ENCODE measurements around the gene KLK12.

Gene KLK12

DNA sequence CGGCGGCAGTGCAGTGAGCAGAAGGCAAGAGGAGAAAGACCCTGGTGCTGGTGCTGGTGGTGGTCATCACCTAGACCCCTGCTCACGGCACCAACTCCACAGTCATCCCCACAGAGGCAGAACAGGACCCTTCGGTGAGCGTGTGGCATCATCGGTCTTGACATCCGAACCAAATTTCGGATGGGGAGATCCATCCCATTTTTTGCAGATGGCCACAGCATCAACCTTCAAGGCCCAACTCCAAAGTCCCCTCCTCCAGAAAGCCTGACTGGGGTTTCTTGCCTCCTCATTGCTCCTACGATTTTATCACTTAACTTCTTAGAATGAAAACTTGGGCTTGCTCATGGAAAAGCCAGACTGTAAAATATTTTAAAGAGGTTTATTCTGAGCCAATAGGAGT, 8.7 kb upstream of the KLK12 start:
- no peak for FAIRE-seq
- no peak for TF ChIP-seq POLR2A (IDR thresholded peaks at IDR 0.05; ENCODE audit: low read depth, low read length)
- no peak for DNase-seq (ENCODE audit: insufficient read length)

DNA sequence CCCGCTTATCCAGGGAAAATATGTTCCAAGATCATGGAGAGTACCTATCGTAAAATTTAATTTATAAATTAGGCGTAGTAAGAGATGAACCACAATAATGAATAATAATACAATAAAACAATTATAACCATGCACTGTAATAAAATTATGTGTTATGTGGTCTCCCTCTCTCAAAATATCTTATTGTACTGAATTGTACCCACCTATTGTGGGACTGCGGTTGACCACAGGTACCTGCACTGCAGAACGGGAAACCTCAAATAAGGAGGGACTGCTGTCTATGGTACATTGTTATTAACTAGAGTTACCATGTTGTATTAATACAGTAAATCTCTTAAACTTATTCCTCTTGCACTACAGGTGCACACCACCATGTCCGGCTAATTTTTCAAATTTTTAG, 5.3 kb upstream of the KLK12 start:
- TF ChIP-seq TAF1 (IDR thresholded peaks at IDR 0.05; ENCODE audit: borderline replicate concordance, low read depth, low read length) (no peak), POLR2AphosphoS5 (IDR thresholded peaks at IDR 0.05; ENCODE audit: low read depth, low read length) (no peak), POLR2A (IDR thresholded peaks at IDR 0.05; ENCODE audit: low read depth, low read length) (no peak)
- no peak for FAIRE-seq
- DNase-seq (ENCODE audit: insufficient read length), result no peak

- no peak for FAIRE-seq
- DNase-seq (ENCODE audit: insufficient read length), result no peak
- TF ChIP-seq POLR2AphosphoS5 (IDR thresholded peaks at IDR 0.05; ENCODE audit: low read depth, low read length) (no peak), POLR2A (IDR thresholded peaks at IDR 0.05; ENCODE audit: low read depth, low read length) (no peak), TAF1 (IDR thresholded peaks at IDR 0.05; ENCODE audit: borderline replicate concordance, low read depth, low read length) (no peak)
Measured at GRCh38 chr19:51036519-51036918, 1.7 kb upstream of the KLK12 start.

DNA sequence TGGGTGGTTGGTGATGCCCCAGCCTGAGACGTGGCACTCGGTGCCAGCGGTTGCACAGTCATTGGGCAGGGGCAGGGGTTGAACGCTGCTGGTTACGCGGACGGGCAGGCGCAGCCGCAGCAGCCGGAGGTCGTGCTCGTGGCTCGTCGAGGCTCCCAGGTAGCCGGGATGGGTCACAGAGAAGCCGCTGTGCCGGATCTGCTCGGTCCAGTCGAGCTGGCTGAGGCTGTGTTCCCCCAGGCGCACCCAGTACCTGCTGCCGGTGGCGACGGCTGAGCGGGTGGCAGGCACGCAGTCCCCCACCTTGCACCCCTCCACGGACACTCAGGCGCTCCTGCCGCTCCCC, 2.9 kb downstream of the KLK12 start:
- FAIRE-seq, result no peak
- no peak for TF ChIP-seq POLR2A (IDR thresholded peaks at IDR 0.05; ENCODE audit: low read depth, low read length)
- TF ChIP-seq TAF1 (IDR thresholded peaks at IDR 0.05; ENCODE audit: borderline replicate concordance, low read depth, low read length), result no peak
- TF ChIP-seq POLR2AphosphoS5 (IDR thresholded peaks at IDR 0.05; ENCODE audit: low read depth, low read length), result no peak
- DNase-seq (ENCODE audit: insufficient read length), result no peak

DNA sequence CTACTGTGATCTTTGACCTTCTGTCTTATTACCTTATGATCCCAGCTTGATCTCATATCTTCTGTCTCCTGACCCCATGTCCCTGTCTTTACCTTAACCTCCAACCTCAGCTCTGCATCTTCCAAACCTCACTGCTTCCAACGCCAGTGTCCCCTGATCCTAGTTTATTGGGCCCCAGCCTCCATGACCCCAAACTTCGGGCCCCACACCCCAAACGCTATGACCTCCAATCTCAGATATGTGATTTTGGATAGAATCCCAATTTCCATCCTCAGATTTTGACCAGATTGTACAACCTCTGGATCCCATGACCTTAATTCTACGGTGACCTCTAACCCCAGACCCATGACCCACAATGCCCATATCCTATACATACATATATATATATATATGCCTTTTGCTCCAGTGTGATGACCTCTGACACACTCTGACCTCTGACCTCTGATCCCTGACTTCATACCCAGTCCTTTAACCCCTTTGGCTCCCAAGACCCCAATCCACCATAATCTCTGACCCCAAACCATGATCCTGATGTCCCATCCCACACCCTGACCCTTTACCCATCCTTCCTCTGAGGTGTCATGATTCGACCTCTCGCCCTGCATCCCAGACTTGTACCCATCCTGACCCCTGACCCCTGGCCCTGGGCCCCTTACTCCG, 3.5 kb downstream of the KLK12 start:
- no peak for TF ChIP-seq POLR2AphosphoS5 (IDR thresholded peaks at IDR 0.05; ENCODE audit: low read depth, low read length)
- TF ChIP-seq POLR2A (IDR thresholded peaks at IDR 0.05; ENCODE audit: low read depth, low read length), result no peak
- TF ChIP-seq TAF1 (IDR thresholded peaks at IDR 0.05; ENCODE audit: borderline replicate concordance, low read depth, low read length), result no peak
- FAIRE-seq (no peak), DNase-seq (ENCODE audit: insufficient read length) (no peak)

GRCh38 chr19:51030631-51031030, 4.2 kb downstream of the KLK12 start:
- FAIRE-seq, result no peak
- DNase-seq (ENCODE audit: insufficient read length), result no peak
- TF ChIP-seq POLR2A (IDR thresholded peaks at IDR 0.05; ENCODE audit: low read depth, low read length) (no peak), TAF1 (IDR thresholded peaks at IDR 0.05; ENCODE audit: borderline replicate concordance, low read depth, low read length) (no peak), POLR2AphosphoS5 (IDR thresholded peaks at IDR 0.05; ENCODE audit: low read depth, low read length) (no peak)

DNA sequence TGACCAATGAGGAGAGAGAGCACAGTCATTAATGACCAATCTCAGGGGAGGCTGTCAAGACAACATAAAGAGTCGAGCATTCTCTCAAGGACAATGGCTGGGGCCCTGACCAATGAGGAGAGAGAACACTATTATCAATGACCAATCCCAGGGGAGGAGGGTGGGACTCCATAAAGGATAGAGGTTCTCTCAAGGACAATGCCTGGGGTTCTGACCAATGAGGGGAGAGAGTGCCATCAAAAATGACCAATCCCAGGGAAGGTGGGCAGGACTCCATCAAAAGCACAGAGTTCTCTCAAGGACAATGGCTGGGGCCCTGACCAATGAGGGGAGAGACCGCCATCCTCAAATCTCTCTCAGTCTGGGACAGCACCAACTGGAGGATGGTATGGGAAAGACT, 5.1 kb downstream of the KLK12 start:
- DNase-seq (ENCODE audit: insufficient read length), result no peak
- FAIRE-seq, result no peak
- TF ChIP-seq POLR2A (IDR thresholded peaks at IDR 0.05; ENCODE audit: low read depth, low read length), result no peak
- TF ChIP-seq TAF1 (IDR thresholded peaks at IDR 0.05; ENCODE audit: borderline replicate concordance, low read depth, low read length), result no peak
- TF ChIP-seq POLR2AphosphoS5 (IDR thresholded peaks at IDR 0.05; ENCODE audit: low read depth, low read length), result no peak

DNA sequence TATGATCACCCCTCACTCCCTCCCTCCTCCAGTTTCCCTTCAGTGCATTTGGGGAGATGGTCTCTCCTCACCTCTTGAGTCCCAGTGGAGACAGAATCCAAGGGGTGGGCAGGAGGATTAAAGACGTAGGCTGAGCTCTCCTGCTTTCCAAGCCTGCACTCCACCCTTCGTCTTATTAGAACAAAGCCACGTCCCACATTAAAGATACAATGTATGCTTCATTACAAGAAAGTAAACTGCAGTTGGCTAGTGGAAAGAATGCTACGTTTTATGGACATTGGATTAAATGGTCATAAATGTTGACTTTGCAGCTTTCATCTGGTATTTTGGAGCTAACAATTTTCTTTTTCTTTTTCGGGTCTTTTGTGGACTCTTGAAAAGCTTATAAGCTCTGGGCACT, 6.9 kb downstream of the KLK12 start:
- DNase-seq (ENCODE audit: insufficient read length) (no peak), FAIRE-seq (no peak)
- TF ChIP-seq POLR2AphosphoS5 (IDR thresholded peaks at IDR 0.05; ENCODE audit: low read depth, low read length) (no peak), POLR2A (IDR thresholded peaks at IDR 0.05; ENCODE audit: low read depth, low read length) (no peak), TAF1 (IDR thresholded peaks at IDR 0.05; ENCODE audit: borderline replicate concordance, low read depth, low read length) (no peak)

GRCh38 chr19:51027126-51027806, 7.5 kb downstream of the KLK12 start:
- DNase-seq (ENCODE audit: insufficient read length) (no peak), FAIRE-seq (no peak)
- TF ChIP-seq TAF1 (IDR thresholded peaks at IDR 0.05; ENCODE audit: borderline replicate concordance, low read depth, low read length), result no peak
- TF ChIP-seq POLR2AphosphoS5 (IDR thresholded peaks at IDR 0.05; ENCODE audit: low read depth, low read length), result no peak
- TF ChIP-seq POLR2A (IDR thresholded peaks at IDR 0.05; ENCODE audit: low read depth, low read length), result no peak

- TF ChIP-seq POLR2A (IDR thresholded peaks at IDR 0.05; ENCODE audit: low read depth, low read length), result no peak
- no peak for TF ChIP-seq TAF1 (IDR thresholded peaks at IDR 0.05; ENCODE audit: borderline replicate concordance, low read depth, low read length)
- no peak for TF ChIP-seq POLR2AphosphoS5 (IDR thresholded peaks at IDR 0.05; ENCODE audit: low read depth, low read length)
- no peak for FAIRE-seq
- no peak for DNase-seq (ENCODE audit: insufficient read length)
Measured at GRCh38 chr19:51026554-51026831, 8.3 kb downstream of the KLK12 start, which contains the start of gene KLK11. KLK11 (minus strand) TSS chr19:51026616; CDS start chr19:51025631, 985 bp downstream.

DNA sequence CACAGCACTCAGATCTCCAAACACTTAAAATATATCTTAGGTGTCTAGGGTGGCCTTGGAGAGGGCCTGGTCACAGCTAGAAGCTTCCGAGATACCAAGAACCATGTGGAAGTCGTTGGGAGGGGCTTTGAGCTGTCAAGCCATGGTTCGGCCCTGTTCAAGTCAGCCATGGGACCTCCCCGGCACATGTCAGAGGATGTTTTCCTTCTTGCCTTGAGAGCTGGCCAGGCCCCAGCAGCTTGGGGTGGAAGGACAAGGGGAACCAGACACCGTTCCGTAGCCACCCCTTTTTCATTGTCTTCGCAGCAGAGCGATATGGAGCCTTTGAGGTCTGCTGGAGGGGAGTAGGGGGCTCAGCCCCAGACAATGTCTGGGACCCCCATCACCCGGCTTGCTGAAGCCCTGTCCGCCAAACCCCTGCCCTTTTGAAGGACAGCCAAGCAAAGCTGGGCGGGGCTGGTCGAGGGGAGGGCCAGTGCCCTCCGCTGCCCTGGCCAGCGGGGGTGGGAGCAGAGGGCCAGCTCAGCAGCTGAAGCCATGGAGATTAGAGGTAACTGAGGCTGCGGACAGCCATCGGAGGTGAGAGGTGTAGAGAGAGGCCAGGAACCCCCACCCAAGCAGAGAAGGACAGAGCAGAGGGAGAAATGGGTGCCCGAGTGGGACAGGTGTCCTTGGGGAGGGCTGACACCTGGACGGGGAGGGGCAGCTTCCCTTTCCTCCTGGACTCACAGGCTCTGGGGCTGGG, 8.8 kb downstream of the KLK12 start:
- TF ChIP-seq POLR2A (IDR thresholded peaks at IDR 0.05; ENCODE audit: low read depth, low read length) (no peak), TAF1 (IDR thresholded peaks at IDR 0.05; ENCODE audit: borderline replicate concordance, low read depth, low read length) (no peak), POLR2AphosphoS5 (IDR thresholded peaks at IDR 0.05; ENCODE audit: low read depth, low read length) (no peak)
- no peak for DNase-seq (ENCODE audit: insufficient read length)
- FAIRE-seq, result no peak

GRCh38 chr19:51025401-51025800, 9.4 kb downstream of the KLK12 start:
- FAIRE-seq, result no peak
- TF ChIP-seq TAF1 (IDR thresholded peaks at IDR 0.05; ENCODE audit: borderline replicate concordance, low read depth, low read length), result no peak
- no peak for TF ChIP-seq POLR2A (IDR thresholded peaks at IDR 0.05; ENCODE audit: low read depth, low read length)
- TF ChIP-seq POLR2AphosphoS5 (IDR thresholded peaks at IDR 0.05; ENCODE audit: low read depth, low read length), result no peak
- no peak for DNase-seq (ENCODE audit: insufficient read length)
